GM21381 (cell line): ENCODE data around the gene UPK2.
"Not testable (repeated sequence)": the region's sequence is repeated elsewhere in the genome, so short reads cannot be mapped to it uniquely, and the experiment has no call there.

Source experiments
- ATAC-seq: cut with Tn5 transposase; IDR thresholded peaks from one replicate; pipeline ENCODE4 v1.9.1; 2021; ENCODE audit warnings: mild to moderate bottlenecking, moderate library complexity; ENCODE audit not compliant: unreplicated experiment

Gene UPK2

DNA sequence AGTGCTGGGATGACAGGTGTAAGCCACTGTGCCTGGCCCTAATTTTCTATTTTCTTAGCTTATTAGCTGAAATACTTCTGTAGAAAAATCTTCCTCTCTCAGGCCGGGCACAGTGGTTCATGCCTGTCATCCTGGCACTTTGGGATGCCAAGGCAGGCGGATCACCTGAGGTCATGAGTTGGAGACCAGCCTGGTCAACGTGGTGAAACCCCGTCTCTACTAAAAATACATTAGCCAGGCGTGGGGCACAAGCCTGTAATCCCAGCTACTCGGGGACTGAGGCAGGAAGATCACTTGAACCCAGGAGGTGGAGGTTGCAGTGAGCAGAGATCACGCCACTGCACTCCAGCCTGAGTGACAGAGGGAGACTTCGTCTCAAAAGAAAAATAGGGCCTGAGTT is 28.2 kb downstream of the UPK2 start:
- not testable (repeated sequence) for ATAC-seq

DNA sequence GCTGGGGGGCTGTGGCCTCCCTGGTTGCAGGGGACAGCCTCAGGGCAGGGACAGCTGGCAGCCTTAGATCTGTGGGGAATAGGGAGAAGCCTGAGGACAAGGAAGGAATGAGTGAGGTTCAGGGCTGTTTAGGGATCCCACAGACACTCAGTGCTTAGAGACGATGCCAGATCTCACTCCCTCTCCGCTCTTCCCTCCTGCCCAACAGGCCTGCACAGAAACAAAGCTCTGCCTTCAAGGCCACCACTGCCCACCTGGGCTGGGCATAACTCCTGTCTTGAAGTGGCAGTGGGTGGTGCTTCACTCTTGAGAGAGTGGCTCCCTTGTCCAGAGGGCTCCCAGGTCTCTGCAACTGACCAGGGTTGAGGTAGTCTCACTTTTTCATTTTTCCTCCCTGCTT is 28.7 kb downstream of the UPK2 start:
- ATAC-seq: no peak

- ATAC-seq: no peak
Measured at GRCh38 chr11:118988280-118988679, 32.2 kb downstream of the UPK2 start.

DNA sequence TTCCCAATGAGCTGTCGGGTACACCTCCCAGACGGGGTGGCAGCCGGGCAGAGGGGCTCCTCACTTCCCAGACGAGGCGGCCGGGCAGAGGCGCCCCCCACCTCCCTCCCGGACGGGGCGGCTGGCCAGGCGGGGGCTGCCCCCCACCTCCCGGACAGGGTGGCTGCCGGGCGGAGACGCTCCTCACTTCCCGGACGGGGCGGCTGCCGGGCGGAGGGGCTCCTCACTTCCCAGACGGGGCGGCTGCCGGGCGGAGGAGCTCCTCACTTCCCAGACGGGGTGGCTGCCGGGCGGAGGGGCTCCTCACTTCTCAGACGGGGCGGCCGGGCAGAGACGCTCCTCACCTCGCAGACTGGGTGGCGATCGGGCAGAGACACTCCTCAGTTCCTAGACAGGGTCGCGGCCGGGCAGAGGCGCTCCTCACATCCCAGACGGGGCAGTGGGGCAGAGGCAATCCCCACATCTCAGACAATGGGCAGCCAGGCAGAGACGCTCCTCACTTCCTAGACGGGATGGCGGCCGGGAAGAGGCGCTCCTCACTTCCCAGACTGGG is 35.5 kb downstream of the UPK2 start:
- not testable (repeated sequence) for ATAC-seq

DNA sequence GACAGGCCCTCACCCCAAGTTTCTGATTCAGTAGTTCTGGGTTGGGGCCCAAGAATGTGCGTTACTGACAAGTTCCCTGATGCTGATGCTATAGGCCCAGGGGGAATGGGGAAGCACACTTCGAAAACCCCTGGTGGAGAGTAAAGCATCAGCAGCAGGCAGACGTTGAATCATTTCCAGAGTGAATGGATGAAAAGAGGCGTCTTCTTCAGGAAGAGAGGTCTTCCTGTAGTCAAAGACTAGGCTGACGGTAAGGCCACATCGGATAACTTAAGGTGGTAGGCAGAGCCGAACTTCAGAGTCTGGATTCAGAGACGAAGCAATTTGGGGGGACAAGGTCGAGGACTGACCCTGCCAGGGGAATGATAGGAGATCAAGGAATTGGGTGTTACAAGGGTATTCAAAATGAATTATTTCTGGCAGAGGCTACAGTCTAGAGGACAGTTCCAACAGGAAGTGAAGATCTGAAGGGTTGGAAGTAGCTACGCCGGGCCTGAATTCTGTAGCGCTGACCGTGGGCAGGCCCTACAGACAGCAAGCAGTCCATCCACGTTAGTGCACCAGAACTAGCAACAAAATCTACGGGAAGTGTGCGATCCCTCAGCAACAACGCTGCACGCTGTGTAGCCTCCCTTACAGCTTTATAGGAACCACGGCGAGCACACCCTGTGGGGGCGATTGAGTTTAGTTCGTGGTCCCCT is 41.0 kb downstream of the UPK2 start:
- no peak for ATAC-seq

- peak; percentile 95 for ATAC-seq
Measured at GRCh38 chr11:118997627-118998387, 41.7 kb downstream of the UPK2 start, which contains the start of gene CENATAC. Gene CENATAC, plus strand, starts transcription at chr11:118998138. Its CDS starts 60 bp downstream, at chr11:118998198.

DNA sequence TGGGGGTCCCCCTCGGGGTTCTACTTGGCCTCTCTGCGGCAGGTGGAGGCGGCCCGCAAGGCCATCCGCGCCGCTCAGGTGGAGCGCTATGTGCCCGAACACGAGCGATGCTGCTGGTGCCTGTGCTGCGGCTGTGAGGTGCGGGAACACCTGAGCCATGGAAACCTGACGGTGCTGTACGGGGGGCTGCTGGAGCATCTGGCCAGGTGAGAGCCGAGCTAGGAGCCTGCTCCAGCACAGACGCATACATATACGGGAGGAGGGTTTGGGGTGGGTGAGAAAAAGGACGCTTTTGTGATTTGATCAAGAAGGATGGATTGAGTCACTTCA is 42.3 kb downstream of the UPK2 start:
- ATAC-seq: peak; percentile 15

DNA sequence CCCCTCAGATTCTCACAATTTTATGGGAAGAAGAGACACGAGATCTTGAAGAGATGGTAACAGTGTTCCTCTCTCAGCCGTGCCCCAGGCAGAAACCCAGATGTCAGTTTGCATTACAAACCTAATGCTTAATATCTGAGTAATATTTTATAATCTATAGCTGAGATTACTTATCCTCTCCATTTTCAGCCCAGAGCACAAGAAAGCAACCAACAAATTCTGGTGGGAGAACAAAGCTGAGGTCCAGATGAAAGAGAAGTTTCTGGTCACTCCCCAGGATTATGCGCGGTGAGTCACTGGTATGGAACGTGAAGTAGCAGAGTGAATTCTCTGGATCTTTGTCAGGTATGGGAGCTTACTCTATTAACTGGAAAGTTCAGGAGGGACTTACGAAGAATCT is 42.7 kb downstream of the UPK2 start:
- ATAC-seq: no peak

GRCh38 chr11:119000906-119001305 is 44.8 kb downstream of the UPK2 start:
- ATAC-seq: no peak

- no peak for ATAC-seq
Measured at GRCh38 chr11:119006656-119007055, 50.6 kb downstream of the UPK2 start.
